Measurements from ENCODE around the gene CLTCL1. TPM values are rescaled to one million over a fixed set of nuclear protein-coding genes. Genes with fewer than 3 reads are reported as not detected.

Gene CLTCL1
- total RNA-seq, 1 donor, result 7.1 TPM

DNA sequence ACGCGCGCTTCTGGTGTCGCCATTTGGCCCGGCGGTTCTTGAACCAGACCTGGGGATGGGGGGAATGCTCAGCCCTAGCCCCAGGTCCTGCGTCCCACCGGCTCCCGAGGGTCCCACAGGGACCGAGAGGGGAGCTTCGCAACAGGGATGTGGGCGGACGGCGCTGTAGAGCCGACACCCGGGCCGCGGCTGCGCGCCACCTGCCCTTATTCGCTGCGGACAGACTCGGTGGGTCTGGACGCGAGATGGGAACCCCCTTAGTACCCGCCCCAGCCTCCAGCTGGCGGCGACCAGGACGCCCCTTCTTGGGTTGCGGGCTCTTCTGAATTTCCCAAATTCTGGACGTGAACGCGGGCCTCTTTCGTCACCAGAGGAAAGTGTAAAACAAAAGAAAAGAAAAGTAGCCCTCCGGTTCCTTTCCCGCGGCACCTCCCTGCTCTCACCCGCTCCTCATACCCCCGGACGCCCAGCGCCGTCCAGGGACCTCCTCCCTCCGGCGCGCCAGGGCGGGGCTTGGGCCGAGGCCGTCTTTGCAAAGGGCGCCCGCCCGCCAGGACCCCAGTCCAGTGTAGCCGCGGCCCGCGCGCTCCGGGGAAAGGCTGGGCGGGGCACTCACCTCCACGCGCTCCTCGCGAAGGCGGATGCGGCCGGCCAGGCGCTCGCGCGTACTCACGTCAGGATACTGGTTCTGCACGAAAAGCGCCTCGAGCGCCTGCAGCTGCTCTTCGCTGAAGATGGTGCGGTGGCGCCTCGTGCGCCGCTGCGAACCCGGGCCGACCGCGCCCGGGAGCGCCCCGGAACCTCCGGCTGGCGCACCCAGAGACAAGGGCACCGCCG lies 142.3 kb downstream of the CLTCL1 start:
- no peak overlapping the region for H3K4me3 ChIP-seq (ENCODE audit: low read depth, low read length)
- TF ChIP-seq, protein P1, sequence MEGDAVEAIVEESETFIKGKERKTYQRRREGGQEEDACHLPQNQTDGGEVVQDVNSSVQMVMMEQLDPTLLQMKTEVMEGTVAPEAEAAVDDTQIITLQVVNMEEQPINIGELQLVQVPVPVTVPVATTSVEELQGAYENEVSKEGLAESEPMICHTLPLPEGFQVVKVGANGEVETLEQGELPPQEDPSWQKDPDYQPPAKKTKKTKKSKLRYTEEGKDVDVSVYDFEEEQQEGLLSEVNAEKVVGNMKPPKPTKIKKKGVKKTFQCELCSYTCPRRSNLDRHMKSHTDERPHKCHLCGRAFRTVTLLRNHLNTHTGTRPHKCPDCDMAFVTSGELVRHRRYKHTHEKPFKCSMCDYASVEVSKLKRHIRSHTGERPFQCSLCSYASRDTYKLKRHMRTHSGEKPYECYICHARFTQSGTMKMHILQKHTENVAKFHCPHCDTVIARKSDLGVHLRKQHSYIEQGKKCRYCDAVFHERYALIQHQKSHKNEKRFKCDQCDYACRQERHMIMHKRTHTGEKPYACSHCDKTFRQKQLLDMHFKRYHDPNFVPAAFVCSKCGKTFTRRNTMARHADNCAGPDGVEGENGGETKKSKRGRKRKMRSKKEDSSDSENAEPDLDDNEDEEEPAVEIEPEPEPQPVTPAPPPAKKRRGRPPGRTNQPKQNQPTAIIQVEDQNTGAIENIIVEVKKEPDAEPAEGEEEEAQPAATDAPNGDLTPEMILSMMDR (IDR thresholded peaks at IDR 0.05; ENCODE audit: insufficient read depth, low read length), result no peak
- no peak for DNase-seq (ENCODE audit: low read depth)

DNA sequence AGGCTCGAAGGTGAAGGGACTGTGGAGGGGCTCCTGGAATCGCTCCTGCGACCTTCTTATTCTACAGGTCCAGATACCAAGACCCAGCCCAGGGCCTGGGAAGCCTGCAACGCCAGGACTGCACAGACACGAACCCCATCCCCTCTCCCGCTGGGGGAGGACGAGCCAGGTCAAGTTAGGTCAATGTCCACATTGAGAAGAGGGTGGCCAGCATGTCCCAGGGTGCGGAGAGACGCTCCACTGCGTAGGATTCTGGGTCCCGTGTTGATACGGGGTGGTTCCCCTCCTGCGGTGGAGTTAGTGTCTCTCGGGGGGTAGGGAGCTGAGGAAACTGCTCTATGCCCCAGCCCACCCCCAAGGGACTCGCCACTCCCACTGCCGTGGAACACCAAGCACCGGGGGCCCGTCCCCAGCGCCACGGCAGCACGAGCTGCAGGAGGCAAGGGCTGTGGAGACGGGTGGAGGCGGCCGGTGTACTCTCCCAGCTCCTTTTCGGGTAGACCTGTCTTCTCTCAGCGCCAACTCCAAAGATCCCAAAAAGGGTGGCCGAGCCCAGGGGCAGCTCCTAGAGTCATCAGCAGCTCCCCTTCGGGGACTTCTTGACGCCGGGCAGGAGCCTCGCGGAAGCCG lies 143.0 kb downstream of the CLTCL1 start:
- no peak overlapping the region for H3K4me3 ChIP-seq (ENCODE audit: low read depth, low read length)
- DNase-seq (ENCODE audit: low read depth), result no peak
- TF ChIP-seq, protein P1 (IDR thresholded peaks at IDR 0.05; ENCODE audit: insufficient read depth, low read length), result no peak

DNA sequence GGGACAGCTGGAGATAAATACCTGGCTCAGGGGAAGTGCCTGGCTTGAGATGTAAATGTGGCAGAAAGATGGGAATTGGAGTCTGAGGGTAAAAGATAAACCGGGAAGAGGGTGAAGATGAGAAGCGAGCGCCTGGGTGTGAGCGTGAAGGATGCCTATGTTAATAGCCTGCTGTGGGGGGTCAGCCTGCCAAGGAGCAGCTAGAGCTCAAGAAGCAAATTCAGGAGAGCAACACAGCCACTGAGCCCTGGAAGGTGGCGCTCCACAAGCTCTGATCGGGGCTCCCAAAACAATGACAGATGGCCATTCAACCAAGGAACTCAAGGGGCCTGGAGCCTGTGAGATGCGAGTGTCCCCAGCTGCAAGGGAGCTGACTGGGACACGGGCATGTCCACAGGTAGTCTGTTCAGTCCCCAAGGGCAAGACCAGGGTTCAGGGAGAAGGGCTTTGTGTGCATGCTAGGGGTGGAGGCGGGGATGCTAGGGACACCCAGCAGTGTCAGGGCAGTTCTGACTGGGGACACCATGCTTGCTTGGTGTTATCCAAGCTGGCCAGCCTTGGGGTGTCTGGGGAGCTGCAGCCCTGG lies 144.2 kb downstream of the CLTCL1 start:
- no peak overlapping the region for H3K4me3 ChIP-seq (ENCODE audit: low read depth, low read length)
- TF ChIP-seq, protein P1 (IDR thresholded peaks at IDR 0.05; ENCODE audit: insufficient read depth, low read length), result no peak
- no peak for DNase-seq (ENCODE audit: low read depth)

DNA sequence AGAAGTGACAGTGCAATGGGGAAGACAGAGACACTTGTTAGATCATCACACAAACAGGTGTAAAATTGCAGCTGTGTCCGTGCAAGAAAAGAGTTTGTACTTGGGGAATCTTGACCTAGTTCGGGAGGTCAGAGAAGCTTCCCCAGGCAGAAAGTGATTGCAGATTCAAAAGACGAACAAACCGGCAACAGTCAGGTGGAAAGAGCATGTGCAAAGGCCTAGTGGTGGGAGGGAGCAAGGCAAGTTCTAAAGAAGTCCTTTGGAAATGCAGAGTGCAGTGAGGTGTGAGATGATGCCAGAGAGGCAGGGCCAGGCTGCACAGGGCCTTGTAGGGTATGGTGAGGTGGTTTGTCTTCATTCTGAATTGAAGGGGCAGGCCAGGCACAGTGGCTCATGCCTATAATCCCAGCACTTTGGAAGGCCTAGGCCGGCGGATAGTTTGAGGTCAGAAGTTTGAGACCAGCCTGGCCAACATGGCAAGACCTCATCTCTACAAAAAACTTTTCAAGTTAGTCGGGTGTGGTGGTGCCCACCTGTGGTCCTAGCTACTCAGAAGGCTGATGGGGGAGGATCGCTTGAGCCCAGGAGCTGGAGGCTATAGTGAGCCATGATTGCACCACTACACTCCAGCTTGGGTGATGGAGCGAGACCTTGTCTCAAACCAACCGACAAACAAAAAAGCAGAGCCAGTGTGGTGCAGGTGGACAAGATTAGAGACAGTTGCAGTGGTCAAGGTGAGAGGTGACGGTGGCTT lies 145.1 kb downstream of the CLTCL1 start:
- no peak overlapping the region for H3K4me3 ChIP-seq (ENCODE audit: low read depth, low read length)
- TF ChIP-seq, protein P1 (IDR thresholded peaks at IDR 0.05; ENCODE audit: insufficient read depth, low read length), result no peak
- no peak for DNase-seq (ENCODE audit: low read depth)

DNA sequence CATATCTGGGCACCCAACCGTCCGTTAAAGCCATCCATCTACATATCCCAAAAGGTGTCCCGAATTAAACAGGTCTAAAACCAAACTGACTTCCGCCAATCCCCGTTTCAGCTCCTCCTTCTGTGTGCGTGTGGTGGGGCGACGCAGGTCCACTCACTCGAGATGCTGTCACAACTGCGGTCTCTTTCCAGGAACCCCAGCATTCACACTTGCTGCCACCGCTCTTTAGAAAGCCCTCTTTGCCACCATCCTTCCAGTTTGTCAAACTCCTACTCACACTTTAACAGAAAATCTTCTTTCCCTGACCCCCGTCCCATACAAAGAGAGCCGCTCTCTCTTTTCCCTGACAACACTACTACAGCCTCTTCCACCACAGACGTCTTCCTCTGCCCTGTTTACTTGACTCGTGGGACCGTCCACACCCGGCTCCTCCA lies 147.5 kb downstream of the CLTCL1 start:
- TF ChIP-seq, protein P1 (IDR thresholded peaks at IDR 0.05; ENCODE audit: insufficient read depth, low read length), result no peak
- peak; percentile 8 for DNase-seq (ENCODE audit: low read depth)
- peak overlapping the region; percentile 96 for H3K4me3 ChIP-seq (ENCODE audit: low read depth, low read length)

DNA sequence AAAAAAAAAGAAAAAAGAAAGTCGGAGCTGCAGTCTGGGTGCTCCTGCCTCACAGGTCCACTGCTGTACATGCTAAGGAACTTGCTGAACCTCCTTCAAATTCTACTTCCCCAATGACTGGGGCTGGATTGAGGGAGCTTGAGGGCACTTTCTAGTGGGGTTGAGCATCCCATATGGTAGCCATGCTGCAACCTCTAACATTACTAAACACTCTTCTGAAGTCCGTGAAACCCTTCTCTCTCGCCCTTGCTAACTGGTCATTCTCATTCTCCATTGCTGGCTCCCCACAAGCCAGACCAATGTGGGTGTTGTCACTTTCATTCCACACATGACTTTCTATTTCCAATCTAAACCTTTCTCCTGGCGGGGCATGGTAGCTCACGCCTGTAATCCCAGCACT lies 148.3 kb downstream of the CLTCL1 start:
- no peak for DNase-seq (ENCODE audit: low read depth)
- H3K4me3 ChIP-seq (ENCODE audit: low read depth, low read length), result peak overlapping the region; percentile 40
- TF ChIP-seq, protein P1 (IDR thresholded peaks at IDR 0.05; ENCODE audit: insufficient read depth, low read length), result no peak

Measured in fibroblast of the aortic adventitia (primary cell).